ENCODE data around the gene CNEP1R1. TPM values are rescaled to one million over a fixed set of nuclear protein-coding genes. Genes with fewer than 3 reads are reported as not detected.
A peak's percentile ranks its signal among the peaks of the same experiment; 100 is the strongest.
"Not testable (repeated sequence)": the region's sequence is repeated elsewhere in the genome, so short reads cannot be mapped to it uniquely, and the experiment has no call there.

CNEP1R1 gene
- total RNA-seq, 2 experiments from 2014 or later: 19.1 to 19.9 TPM

DNA sequence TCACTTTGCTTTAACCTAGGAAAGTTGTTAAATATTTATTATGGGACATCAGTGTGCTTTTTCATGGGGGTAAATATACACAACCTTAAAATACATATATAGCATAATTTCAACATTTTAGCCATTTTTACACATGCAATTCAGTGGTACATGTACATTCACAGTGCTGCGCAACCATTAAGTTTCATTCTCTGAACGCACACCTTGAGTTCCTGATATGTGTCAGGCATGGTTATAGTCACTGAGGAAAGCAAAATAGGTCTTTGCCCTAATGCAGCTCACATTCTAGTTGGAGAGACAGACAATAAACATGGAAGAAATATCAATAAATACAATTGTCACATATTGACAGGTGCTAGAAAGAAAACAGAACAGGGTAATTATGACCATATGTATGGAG is 12.8 kb upstream of the CNEP1R1 start:
- no peaks in the 10 kb centered on the region for H3K9me3 Mint-ChIP-seq
- H3K27ac Mint-ChIP-seq: no peak overlapping the region
- no peak overlapping the region for H3K4me3 Mint-ChIP-seq
- DNase-seq: no peak
- POLR2A ChIA-PET: interaction anchor here (0.6 kb wide), 1 partner anchor 595 kb away, joined by 3 read pairs; no protein-coding TSS in a partner anchor
- ATAC-seq: no peak
- TF ChIP-seq, protein P1, sequence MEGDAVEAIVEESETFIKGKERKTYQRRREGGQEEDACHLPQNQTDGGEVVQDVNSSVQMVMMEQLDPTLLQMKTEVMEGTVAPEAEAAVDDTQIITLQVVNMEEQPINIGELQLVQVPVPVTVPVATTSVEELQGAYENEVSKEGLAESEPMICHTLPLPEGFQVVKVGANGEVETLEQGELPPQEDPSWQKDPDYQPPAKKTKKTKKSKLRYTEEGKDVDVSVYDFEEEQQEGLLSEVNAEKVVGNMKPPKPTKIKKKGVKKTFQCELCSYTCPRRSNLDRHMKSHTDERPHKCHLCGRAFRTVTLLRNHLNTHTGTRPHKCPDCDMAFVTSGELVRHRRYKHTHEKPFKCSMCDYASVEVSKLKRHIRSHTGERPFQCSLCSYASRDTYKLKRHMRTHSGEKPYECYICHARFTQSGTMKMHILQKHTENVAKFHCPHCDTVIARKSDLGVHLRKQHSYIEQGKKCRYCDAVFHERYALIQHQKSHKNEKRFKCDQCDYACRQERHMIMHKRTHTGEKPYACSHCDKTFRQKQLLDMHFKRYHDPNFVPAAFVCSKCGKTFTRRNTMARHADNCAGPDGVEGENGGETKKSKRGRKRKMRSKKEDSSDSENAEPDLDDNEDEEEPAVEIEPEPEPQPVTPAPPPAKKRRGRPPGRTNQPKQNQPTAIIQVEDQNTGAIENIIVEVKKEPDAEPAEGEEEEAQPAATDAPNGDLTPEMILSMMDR (IDR thresholded peaks at IDR 0.05): no peak
- intact Hi-C loops (cut with micrococcal nuclease): no loop called here
- H3K4me1 Mint-ChIP-seq (ENCODE audit: low read depth): no peaks in the 10 kb centered on the region
- no peaks in the 10 kb centered on the region for H3K36me3 Mint-ChIP-seq (ENCODE audit: low read depth)
- H3K27me3 Mint-ChIP-seq: no peaks in the 10 kb centered on the region
- CTCF ChIA-PET: interaction anchor here (1.2 kb wide), 1 partner anchor 13 kb away, joined by 5 read pairs; the partner anchor contains the start of gene CNEP1R1

DNA sequence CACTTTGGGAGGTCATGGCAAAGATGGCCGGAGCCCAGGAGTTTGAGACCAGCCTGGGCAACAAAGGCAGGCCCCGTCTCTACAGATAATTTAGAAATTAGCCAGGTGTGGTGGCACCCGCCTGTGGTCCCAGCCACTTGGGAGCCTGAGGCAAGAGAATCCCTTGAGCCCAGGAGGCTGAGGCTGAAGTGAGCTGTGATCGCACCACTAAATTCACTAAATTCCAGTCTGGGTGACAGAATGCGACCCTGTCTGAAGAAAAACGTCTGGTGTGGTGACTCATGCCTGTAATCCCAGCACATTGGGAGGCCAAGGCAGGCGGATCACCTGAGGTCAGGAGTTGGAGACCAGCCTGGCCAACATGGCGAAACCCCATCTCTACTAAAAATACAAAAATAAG is 10.8 kb upstream of the CNEP1R1 start:
- ATAC-seq; DNase-seq; intact Hi-C loops (cut with micrococcal nuclease); POLR2A ChIA-PET; H3K27ac Mint-ChIP-seq; H3K27me3 Mint-ChIP-seq; CTCF ChIA-PET; H3K4me1 Mint-ChIP-seq (ENCODE audit: low read depth); H3K9me3 Mint-ChIP-seq; H3K4me3 Mint-ChIP-seq; H3K36me3 Mint-ChIP-seq (ENCODE audit: low read depth): not testable (repeated sequence)

DNA sequence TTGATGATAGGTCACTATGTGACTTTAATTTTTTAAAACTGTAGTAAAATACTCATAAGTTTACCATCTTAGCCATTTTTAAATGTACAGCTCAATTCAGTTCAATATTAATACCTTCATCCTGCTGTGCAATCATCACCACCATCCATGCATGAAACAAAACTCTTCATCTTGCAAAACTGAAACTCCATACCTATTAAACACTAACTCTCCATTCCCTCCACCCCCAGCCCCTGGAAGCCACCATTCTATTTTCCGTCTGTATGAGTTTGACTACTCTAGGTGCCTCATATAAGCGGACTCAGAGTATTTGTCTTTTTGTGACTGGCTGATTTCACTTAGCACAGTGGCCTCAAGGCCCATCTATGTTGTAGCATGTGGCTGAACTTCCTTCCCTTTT is 9.4 kb upstream of the CNEP1R1 start:
- Mint-ChIP-seq H3K4me3 (no peak overlapping the region), H3K27me3 (no peaks in the 10 kb centered on the region), H3K36me3 (ENCODE audit: low read depth) (no peaks in the 10 kb centered on the region), H3K9me3 (no peaks in the 10 kb centered on the region), H3K27ac (no peak overlapping the region), H3K4me1 (ENCODE audit: low read depth) (no peaks in the 10 kb centered on the region)
- ChIA-PET CTCF (interaction anchor here (1.1 to 2.4 kb wide), 2 partner anchors 9 to 30 kb away, joined by 3 to 10 read pairs; partner anchors contain the start of gene CNEP1R1), POLR2A (no interaction called here)
- DNase-seq (no peak), ATAC-seq (no peak)
- TF ChIP-seq, protein P1 (IDR thresholded peaks at IDR 0.05): no peak
- intact Hi-C loops (cut with micrococcal nuclease): no loop called here

DNA sequence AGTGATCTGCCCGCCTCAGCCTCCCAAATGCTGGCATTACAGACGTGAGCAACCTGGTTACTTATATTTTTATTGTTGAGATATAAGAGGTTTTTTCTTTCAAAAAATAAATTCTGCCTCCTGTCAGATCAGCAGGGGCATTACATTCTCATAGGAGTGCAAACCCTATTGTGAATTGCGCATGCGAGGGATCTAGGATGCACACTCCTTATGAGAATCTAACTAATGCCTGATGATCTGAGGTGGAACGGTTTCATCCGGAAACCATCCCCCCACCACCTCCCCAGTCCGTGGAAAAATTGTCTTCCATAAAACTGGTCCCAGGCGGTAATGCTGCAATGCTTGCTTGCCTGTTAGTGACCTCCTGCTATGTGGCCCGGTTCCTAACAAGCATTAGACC is 7.5 kb upstream of the CNEP1R1 start:
- intact Hi-C loops (cut with micrococcal nuclease): no loop called here
- TF ChIP-seq, protein P1 (IDR thresholded peaks at IDR 0.05): no peak
- ChIA-PET POLR2A (no interaction called here), CTCF (interaction anchor here (2.4 kb wide), 1 partner anchor 7 kb away, joined by 10 read pairs; the partner anchor contains the start of gene CNEP1R1)
- Mint-ChIP-seq H3K4me3 (no peak overlapping the region), H3K27me3 (no peaks in the 10 kb centered on the region), H3K9me3 (no peaks in the 10 kb centered on the region), H3K4me1 (ENCODE audit: low read depth) (no peaks in the 10 kb centered on the region), H3K27ac (no peak overlapping the region), H3K36me3 (ENCODE audit: low read depth) (no peaks in the 10 kb centered on the region)
- ATAC-seq: no peak
- no peak for DNase-seq

DNA sequence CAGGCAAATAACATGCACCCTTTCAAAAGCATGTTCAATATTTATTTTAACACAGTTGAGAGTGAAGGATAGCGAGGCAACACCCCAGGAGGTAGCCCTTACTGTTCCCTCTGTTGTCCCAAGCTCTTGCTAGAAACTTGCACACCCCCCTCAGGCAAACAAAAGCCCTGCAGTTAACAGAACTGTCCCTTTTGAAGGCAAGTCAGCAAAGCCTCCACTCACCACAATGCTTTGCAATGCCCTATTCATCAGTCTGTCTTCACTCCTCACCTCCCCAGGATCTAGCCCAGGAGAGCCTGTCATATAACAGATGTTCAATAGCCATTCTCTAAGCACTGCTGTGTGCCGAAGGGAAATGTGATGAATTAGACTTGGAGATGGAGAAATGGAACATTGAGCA is 3.5 kb upstream of the CNEP1R1 start:
- ChIA-PET POLR2A (no interaction called here), CTCF (interaction anchor here (6.7 kb wide), 1 partner anchor 190 kb away, joined by 110 read pairs; no protein-coding TSS in a partner anchor)

More for the DNA sequence above, 3.5 kb upstream of the CNEP1R1 start:
- no peaks in the 10 kb centered on the region for H3K27me3 Mint-ChIP-seq
- TF ChIP-seq, protein P1 (IDR thresholded peaks at IDR 0.05): no peak
- ATAC-seq (no peak), DNase-seq (peak; percentile 26)
- H3K9me3 Mint-ChIP-seq: no peaks in the 10 kb centered on the region
- peaks cover 3% of the 10 kb centered on the region for H3K36me3 Mint-ChIP-seq (ENCODE audit: low read depth)
- H3K4me1 Mint-ChIP-seq (ENCODE audit: low read depth): peaks cover 14% of the 10 kb centered on the region
- no peak overlapping the region for H3K27ac Mint-ChIP-seq
- H3K4me3 Mint-ChIP-seq: no peak overlapping the region
- intact Hi-C loops (cut with micrococcal nuclease): loop anchor here (10.0 kb wide), 2 partner anchors 193 to 723 kb away; partner anchors contain the start of gene CYLD
